Cardiac fibroblast (primary cell): ENCODE measurements around the gene SMLR1.

ENCODE experiments used
- DNase-seq, 2 donors: peaks; one replicate each; pipeline versions ENCODE4 v3.0.0 to v3.0.0-alpha.2; 2010; ENCODE audit warnings: low read depth in 2 of 2
- H3K4me3 ChIP-seq, 2 donors: replicated peaks in 1 of 2; 1 replicate in 1 of 2; 2 replicates in 1 of 2; pipeline ENCODE4 v1.5.1; 2011; ENCODE audit warnings: low read depth in 2 of 2, low read length in 2 of 2, mild to moderate bottlenecking in 2 of 2, moderate library complexity in 1 of 2
- CTCF ChIP-seq: IDR thresholded peaks from one replicate; pipeline ENCODE4 v1.5.1; 2011; ENCODE audit warnings: low read depth, mild to moderate bottlenecking, low read length, inconsistent platforms

Gene SMLR1

DNA sequence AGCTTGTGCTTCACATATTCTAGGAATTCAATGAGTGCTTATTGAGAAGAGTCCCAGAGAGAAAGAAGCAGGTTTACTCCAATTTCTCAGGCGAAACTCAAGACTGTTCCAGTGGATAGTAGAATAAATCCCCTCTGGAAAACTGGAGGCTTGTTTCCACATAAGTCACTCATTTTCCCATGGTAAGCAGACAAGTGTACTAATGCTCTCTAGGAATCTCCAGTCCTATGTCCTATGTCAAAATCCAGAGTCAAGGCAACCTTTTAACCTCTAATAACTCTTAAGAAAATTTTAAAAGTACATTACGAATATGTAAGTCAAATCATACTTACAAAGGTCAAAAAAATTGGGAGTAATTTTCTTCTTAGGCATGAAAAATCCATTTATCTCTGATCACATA lies 35.2 kb downstream of the SMLR1 start:
- no peak overlapping the region for H3K4me3 ChIP-seq
- no peak for TF ChIP-seq CTCF
- DNase-seq = no peak

GRCh38 chr6:130863415-130864230 lies 36.4 kb downstream of the SMLR1 start:
- TF ChIP-seq CTCF = no peak
- no peak overlapping the region for H3K4me3 ChIP-seq
- DNase-seq = no peak

DNA sequence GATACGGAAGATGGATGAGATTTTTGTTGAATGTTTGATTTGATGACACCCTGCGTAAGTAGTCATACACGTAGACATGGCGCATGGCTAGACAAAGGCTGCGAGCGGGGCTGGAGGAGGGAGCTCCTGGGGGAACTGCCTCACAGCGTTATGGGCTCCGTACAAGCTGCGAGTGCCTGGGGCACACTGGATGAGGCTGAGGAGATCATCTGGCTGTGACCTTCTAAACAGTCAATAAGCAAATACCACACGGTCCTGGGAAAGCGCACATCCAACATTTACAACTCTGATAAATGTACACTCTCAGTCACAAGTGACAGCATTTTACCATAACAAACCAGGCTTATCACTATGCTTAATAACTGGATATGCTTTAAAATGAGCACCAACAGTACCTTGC lies 37.1 kb downstream of the SMLR1 start:
- DNase-seq = no peak
- H3K4me3 ChIP-seq = no peak overlapping the region
- TF ChIP-seq CTCF = no peak

- TF ChIP-seq CTCF = no peak
- DNase-seq = no peak
- H3K4me3 ChIP-seq = no peak overlapping the region
These were observed 38.6 kb downstream of the SMLR1 start for GRCh38 chr6:130865793-130866192.

DNA sequence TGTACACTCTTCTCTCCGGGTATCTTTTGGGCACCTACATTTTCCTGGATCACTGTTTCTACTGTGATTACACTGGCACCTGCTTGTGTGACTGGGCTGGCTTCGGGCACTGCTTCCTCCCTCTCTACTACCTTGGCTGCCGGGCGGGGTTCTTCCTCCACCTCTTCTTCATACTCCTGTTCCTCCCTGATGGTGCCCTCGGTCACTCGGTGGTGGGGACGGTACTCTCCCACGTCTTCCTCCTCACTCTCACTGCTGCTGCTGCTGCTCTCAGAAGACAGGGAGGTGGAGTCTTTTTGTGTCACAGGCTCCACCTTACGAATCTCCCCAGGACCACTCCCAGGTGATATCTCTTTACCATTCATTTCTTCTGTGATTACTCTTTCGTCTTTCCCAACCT lies 42.5 kb downstream of the SMLR1 start:
- TF ChIP-seq CTCF = no peak
- no peak for DNase-seq
- no peak overlapping the region for H3K4me3 ChIP-seq

DNA sequence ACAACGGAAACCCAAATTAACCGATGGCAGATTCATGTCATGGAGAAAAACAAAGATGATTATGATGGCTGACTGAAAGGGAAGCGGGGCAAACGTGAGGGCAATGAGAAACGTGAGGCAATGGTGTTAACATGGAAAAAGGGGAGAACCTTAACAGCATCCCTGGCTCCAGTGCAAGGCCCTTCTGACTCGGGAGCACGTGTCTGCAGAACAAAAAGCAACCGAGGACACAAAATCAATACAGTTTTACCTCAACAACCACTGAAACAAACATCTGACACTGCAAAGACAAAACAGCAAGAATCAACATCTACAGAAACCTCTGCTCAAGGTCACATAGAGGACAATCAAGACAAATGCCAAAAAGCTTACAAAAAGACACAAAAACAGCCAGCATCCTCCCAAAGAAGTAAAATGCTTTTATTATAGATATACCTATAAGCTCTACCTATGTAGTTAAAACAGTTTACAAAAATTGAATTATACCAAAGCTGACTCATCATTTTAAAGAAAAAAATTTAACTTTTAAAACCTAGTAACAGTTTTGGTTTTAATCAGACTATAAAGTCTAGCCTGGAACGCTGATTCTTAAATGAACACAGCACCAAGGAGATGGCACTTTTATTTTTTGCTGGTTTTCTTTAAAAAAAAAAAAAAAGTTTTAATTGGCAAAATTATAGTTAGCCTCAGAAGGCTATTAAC lies 43.1 kb downstream of the SMLR1 start:
- no peak overlapping the region for H3K4me3 ChIP-seq
- no peak for DNase-seq
- no peak for TF ChIP-seq CTCF
